Cardiac septum (tissue), 1 donor: ENCODE measurements around the gene ZCCHC14. TPM values are rescaled to one million over a fixed set of nuclear protein-coding genes. Genes with fewer than 3 reads are reported as not detected.

Experiments
- DNase-seq: peaks from one replicate; pipeline ENCODE4 v3.0.0-alpha.2; 2020; ENCODE audit warnings: low spot score
- intact Hi-C: fragments of 100-400 bp; cut with DNase I; formaldehyde crosslinking; loops from one replicate; pipeline ENCODE4 v1.14.0; 2022
- long read RNA-seq: library from polyadenylated mRNA; unstranded; transcript quantifications from one replicate; pipeline ENCODE4 v2.0.0, GENCODE V29; 2021
- total RNA-seq: library from RNA; stranded (reverse); fragmentation: NEBNext Ultra II Directional; extraction: Animal tissue kit (Norgen Biotek cat#: 25700); gene quantifications from one replicate; pipeline ENCODE4 v1.2.1, GENCODE V29; 2021
- donor health status: DM: no; HTN: no; CAD: no.

Gene ZCCHC14
- total RNA-seq: 20.5 TPM
- long read RNA-seq, partial matches to known transcripts: 5 of 16 reads
- long read RNA-seq, other reads (novel, unspliced or antisense): 11 of 16 reads

DNA sequence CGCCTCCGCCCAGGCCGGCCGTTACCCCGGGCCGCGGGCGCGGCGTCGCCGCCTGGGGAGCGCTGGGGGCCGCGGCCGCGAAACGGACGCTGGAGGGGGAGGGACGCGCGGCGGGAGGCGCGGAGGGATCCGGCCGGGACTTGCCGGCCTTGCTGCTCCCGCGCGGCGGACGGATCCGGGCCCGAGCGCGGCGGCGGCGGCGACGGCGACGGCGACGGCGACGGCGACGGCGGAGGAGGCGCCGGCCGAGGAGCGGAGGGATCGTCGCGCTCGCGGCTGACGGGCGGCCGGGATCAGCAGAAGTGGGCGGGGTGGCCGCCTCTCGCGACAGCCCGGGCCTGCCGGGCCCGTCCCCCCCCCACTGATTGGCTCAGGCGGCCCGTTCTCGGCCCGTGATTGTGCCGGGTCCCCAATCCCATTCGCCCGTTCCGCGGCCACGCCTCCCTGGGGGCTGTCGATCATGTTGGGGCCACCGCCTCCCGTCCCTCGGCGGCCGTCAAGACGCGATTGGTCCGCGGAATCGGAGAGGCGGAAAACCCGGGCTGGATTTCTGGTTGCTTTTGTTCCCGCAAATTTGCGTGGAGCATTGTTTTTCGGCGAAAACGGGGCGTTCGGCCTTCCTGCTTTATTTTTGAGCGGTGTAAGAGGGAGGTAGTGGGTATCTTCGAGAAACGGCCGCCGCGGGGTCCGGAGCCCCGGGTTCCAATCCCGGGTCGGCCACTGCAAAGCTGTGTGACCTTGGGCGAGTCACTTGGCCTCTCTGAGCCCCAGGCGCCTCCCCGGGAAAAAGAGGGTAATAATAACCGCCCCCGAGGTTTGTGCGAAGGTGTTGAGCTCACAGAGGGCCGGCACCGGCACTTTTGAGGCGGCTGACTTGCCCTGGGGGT lies at the start of gene ZCCHC14:
ZCCHC14 (minus strand) TSS at position 304 of the 887 bp plus-strand sequence. CDS start 786 bp downstream, outside the sequence.
- intact Hi-C loops: no loop called here
- peak; percentile 100 for DNase-seq

DNA sequence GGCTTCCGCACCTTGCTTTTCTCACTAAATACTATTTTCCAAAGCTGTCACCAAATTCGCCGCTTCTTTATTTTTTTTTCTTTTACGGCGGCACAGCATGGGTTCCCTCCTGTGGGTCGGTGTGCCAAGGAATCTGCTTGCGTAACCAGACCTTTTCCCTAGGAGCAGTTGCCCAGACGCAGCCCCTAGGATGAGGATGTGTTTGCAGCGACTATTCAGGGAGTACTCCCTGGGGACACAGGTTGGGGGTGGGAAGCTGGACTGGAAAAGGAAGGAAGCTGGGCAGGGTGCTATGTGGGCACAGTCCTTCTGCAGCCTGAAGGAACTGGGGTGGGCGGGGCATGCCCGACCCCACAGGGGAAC lies 49.0 kb upstream of the ZCCHC14 start:
- no peak for DNase-seq
- intact Hi-C loops: no loop called here

DNA sequence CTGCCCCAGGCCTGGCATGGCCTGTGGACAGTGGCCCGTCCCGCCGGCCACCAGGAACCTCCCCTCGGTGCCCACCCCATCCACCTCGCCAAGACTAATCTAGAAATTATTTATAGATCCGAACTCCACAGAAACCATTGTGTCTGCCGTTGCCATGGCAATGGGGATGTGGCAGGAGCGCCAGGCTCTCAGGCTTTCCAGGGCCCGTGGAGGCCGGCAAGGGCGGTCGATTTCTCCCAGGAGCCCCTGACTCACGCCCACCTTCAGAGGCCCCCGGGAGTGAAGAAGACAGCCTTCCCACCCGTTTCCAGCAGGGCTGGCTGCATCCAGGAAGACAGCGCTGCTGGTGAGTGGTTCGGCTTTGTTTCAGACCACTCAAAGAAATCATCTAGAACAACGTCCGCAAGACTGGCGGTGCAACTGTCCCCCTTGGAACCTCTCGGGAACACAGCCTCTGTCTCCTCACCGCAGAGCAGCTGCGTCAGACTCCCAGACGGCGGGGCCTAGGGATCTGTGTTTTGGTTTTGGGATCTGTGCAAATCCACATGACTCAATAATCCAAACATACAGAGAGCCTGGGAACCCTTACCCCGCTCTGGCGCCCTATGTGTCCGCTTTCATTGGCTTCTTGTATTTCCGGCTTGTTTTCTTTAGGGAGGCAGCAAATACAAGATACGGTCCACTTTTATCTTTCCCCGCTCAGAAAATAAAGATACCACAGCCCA lies 48.5 kb upstream of the ZCCHC14 start:
- intact Hi-C loops: no loop called here
- no peak for DNase-seq

DNA sequence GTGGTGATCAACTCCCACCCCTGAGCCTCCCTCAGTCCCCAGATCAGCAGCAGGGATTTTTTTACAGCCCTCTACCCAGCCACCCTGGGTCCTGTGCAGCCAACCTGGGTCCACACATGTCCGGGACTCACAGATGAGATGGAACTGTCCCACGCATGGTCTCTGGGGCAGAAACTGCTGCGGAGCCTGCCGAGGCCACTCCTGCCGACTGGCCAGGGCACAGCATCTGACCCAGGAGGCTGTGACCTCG lies 48.0 kb upstream of the ZCCHC14 start:
- intact Hi-C loops: no loop called here
- DNase-seq: no peak

DNA sequence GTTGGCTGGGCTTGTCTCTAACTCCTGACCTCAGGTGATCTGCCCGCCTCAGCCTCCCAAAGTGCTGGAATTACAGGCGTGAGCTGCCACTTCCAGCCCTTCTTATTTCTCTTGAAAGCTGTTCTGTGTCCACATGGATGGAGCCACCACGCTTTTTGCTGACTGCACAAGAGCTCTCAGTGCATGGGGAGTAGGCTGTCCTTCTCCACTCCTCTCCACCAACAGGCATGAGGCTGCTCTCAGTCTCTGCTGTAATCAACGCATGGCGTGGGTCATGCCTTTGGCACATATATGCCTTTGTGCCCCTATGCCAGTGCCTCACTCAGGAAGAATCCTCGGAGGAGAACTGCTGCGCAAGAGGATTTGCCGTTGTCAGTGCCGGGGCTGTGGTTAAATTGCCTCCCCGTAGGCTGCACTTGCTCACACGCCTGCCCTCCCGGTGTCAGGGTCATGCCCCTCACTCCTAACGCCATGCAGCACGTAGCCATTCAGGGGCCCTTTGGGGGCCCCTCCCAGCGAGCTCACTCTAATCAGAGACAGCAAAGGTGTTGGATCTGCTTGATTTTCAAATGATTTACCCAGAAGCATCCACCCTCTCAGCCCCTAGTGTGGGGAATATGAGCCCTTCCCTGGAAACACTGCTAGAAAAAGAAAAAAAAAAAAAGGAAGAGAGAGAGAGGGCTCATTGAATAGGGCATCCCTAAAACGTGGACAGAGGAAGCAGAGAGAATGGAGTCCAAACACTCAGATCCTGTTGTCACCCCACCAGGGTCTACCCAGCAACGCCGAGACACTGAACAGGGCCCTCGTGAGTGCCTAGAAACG lies 47.5 kb upstream of the ZCCHC14 start:
- DNase-seq: no peak
- intact Hi-C loops: no loop called here

DNA sequence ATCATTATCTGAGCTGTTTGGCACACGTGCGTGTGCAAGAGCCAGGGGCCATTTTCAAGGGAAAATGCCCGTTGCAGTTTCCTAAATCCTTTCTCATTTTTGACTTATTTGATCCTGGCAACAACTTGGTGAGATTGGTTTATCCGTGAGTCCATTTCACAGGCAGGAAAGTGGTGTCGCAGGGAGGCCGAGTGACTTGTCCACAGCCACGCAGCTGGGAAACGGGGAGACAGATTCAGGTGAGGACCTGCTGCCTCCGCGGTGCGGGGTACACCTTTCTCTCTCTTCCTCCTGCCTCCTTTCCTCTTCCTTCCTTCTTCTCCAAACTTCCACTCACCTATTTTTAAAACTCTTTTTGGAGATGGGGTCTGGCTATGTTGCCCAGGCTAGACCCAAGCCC lies 46.3 kb upstream of the ZCCHC14 start:
- intact Hi-C loops: no loop called here
- DNase-seq: no peak

DNA sequence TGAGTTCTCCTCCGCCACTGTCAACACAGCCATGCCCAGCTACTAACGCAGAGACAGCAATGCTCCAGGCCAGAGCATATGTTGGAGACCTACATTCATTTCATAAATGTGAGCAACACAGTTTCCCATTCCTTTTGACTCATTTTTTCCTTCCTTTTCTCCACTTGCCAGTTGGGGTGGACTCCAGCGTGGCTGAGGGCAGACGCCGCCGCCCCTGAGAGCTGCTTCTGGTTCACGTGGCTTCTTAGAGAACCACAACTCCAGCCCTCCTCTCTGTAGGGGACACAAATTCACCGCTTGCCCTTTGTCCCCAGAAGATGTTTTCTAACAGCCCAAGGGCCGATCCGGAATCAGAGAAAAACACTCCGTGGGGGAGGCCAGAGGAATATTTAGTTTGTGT lies 45.8 kb upstream of the ZCCHC14 start:
- DNase-seq: no peak
- intact Hi-C loops: no loop called here

DNA sequence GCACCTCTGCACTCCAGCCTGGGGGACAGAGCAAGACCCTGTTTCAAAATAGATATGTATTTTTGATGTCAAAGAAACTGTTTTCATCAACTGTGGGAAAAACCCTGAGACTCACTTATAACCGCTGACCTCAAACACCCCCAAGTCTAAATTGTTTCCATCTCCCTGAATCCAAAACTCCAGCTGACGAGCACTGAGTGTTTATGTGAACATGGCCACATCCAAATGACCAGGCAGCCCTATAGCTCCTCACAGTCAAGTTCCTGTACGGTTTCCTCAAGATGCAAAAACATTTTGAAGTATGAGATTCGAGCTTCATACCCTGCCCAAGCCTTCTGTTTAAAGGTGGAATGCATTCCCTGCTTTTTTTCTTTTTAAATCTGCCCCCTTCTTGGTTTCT lies 45.3 kb upstream of the ZCCHC14 start:
- no peak for DNase-seq
- intact Hi-C loops: no loop called here

DNA sequence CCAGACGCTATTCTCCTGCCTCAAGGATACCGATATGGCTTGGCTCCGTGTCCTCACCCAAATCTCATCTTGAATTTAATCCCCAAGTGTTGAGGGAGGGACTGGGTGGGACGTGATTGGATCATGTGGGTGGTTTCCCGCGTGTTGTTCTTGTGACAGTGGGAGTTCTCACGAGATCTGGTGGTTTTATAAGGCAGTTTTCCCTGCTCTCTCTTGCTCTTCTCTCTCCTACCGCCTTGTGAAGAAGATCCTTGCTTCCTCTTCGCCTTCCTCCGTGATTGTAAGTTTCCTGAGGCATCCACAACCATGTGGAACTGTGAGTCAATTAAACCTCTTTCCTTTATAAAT lies 43.9 kb upstream of the ZCCHC14 start:
- no peak for DNase-seq
- intact Hi-C loops: no loop called here

DNA sequence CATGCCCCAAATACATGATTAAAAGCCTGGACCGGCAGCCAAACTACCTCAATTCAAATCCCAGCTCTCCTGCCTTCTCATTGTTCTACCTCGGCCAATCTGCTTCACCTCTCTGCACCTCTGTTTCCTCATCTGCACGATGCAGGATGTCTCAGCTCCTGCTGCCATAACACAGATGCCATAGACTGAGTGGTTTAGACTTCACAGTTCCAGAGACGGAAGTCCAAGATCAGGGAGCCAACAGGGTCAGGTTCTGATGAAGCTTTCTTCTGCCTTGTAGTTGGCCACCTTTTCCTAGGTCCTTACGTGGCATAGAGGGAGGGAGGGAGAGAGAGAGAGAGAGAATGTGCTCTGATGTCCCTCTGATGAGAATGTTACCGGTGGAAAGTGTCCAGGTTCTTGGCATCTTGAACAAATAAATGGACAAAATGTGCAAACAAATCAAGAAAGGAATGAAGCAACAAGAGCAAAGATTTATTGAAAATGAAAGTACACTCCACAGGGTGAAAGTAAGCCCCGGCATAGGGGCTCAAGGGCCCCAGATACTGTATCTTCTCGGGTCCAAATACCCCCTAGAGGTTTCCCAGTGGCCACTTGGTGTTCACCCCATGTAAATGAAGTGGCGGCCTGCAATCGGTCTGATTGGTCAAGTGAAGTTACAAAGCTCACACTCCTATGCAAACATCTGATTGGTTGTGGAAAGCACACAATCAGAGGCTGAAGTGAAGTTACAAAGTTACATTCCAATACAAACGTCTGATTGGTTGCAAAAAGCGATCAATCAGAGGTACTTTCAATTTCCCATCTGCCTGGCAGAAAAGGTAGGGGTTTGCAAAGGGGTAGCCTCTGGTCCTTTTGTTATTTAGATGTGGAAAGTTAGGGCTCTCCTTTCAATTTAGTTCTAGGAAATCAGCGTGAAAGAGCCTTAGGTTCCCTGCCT lies 43.3 kb upstream of the ZCCHC14 start:
- intact Hi-C loops: no loop called here
- no peak for DNase-seq

DNA sequence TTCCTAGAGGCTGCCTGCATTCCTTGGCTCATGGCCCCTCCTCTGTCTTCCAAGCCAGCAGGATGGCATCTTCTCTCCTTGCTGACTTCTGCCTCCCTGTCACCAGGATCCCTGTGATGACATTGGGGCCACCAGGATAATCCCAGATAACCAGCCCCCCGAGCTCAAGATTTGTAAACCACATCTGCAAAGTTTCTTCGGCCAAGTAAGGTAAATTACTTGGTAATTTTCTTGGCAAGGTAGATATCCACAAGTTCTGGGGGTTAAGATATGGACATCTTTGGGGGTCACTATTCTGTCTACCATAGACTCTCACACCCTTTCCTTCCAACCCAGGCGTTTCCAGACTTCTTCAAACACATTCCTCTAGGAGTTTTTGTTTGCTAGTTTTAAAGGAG lies 42.6 kb upstream of the ZCCHC14 start:
- intact Hi-C loops: no loop called here
- DNase-seq: no peak

DNA sequence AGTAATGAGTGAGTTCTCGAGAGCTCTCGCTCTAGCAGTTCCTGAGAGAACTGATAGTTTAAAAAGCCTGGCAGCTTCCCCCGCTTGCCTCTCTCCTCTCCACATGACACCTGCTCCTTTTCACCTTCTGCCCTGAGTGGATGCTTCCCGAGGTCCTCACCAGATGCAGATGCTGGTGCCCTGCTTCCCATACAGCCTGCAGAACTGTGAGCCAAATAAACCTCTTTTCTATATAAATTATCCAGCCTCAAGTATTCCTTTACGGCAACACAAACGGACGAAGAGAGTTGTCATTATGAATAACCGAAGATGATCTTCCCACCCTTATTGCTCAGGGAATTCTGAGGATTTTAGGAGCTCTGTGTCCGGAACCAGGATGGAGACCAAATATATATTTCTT lies 41.9 kb upstream of the ZCCHC14 start:
- intact Hi-C loops: no loop called here
- no peak for DNase-seq

DNA sequence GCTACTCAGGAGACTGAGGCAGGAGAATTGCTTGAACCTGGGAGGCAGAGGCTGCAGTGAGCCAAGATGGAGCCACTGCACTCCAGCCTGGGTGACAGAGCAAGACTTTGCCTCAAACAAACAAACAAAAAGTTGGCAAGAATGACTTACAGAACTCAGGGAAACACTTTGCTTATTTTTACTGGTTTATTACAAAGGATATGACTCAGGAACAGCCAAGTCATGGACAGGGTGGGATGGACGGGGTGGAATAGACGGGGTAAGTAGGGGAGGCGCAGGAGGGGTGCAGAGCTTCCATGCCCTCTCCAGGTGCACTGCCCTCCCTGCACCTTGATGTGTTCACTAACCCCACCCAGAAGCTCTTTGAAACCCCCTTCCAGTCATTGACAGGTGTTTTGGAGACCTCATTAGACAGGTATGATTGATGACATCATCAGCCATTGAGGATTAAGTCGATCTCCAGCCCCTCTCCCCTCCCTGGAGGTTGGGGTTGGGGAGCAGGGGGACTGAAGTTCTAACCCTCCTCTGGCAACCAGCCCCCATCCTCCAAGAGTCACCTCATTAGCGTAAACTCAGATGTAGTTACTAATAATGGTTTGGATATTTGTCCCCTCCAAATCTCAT lies 41.3 kb upstream of the ZCCHC14 start:
- no peak for DNase-seq
- intact Hi-C loops: no loop called here

DNA sequence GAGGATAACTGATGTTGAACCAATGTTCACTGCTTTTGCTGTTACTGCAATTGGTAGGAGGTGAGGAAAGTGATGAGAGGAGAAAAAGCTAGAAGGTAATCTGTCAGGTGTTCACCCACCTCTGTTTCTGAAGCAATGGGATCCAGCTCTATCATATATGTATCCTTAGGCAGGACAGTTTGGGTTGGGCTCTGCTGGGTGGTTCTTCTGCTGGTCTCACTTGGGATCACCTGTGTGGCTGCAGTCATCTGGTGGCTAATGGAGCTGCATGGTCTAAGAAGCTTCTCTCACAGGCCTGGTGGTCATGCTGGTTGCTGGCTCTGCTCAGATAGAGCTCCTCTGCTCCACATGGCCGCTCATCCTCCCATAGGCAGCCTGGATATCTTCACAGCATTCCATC lies 40.2 kb upstream of the ZCCHC14 start:
- intact Hi-C loops: no loop called here
- no peak for DNase-seq

DNA sequence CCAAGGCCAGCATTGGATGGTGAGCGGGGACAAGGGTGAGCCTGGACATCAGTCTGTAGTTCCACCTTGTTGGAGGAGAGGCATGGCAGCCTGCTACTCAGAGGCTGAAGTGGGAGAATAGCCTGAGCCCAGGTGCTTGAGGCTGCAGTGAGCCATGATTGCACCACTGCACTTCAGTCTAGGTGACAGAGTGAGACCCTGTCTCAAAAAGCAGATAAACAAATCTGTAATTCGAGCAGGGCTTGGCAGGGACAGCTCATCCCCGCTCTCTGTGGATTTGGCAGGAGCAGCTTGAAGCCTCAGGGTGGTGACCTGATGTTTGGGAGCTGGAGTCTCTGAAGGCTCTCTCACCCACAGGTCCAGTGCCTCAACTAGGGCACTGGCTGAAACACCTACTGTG lies 38.6 kb upstream of the ZCCHC14 start:
- intact Hi-C loops: no loop called here
- DNase-seq: no peak

DNA sequence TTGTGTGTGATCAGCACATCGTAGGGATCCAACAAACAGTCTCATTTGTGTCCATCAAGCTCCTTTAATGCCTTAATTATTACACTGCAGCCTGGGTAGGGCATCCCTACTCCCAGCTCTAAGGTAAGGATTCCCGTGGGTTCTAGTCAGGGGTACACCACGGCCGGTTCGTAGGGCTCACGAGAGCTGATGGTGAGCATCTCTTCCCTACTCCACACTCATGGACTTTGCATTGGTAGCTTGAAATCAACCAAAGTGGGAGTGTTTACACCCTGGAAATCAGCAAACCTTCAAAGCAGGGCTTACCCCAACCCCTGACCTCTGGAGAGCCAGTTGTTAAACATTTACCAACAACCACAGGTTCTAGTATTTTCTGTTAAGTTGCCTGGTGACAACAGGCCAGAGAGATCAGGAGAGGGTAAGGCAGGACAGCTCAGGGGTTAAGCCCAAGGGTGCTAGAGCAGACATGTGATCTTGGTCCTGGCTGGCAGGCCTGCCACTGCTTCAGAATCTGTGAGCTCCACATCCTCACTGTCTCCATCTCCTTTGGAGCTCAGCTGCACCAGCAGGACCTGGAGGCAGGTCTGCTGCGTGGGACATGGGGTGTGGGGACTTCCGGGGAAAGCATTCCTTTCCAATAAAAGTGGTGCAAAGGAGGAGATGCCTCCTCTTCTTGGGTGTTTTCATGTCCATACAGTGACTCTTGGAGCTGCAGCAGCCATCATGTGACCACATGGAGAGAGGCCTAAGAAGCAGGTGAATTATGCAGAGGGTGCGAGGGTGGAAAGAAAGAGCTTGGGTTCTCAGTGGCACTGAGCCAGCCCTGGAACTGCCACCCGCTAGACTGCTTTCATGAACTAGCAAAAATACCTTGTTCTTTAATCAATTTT lies 36.1 kb upstream of the ZCCHC14 start:
- no peak for DNase-seq
- intact Hi-C loops: no loop called here

DNA sequence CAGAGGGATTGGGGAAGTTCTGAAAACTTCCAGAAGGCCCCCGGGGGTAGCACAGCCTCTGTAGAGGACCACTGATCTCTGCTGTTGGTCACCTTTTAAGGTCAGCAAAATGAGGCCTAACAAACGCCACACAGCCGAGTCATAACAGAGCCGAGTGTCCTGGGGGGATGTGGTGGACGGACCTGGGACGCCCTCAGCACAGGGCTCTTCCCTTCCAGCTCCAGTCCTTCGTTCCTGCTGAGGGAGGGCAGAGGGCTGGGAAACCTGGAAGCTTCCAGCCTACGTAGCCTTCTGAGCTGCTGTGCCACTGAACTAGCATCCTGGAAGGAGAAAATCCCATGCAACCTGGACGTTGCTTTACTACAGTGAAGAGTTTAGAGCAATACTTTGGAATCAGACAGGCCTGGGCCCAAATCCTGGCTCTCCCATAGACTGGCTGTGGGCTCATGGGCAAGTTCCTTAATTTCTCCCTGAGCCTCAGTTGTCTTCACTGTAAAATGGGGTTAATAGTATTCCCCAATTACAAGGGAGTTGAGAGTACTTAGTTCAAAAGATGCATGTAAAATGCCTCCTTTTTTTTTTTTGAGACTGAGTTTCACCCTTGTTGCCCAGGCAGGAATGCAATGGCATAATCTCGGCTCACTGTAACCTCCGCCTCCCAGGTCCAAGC lies 34.4 kb upstream of the ZCCHC14 start:
- intact Hi-C loops: no loop called here
- no peak for DNase-seq
